HepG2 (cell line): ENCODE data around the gene C4orf17. TPM values are rescaled to one million over a fixed set of nuclear protein-coding genes. Genes with fewer than 3 reads are reported as not detected.
A peak's percentile ranks its signal among the peaks of the same experiment; 100 is the strongest.

Experiments
- CHD4 ChIP-seq: fragments of 200-600 bp; sonication (generic); IDR thresholded peaks from 2 replicates; pipeline ENCODE4 v1.7.0; 2017; ENCODE audit warnings: mild to moderate bottlenecking, low read length, borderline replicate concordance
- IKZF1 ChIP-seq: fragments of 450-650 bp; IDR thresholded peaks from 2 replicates; pipeline ENCODE4 v1.7.1; 2016
- KDM4B ChIP-seq: sonication (generic); formaldehyde crosslinking; IDR thresholded peaks from 2 replicates; pipeline ENCODE4 v1.4.0; 2020; ENCODE audit warnings: missing genetic modification reagents
- NFYC ChIP-seq: IDR thresholded peaks from 2 replicates; pipeline ENCODE4 v1.6.1; 2016; ENCODE audit warnings: missing genetic modification reagents, missing compliant biosample characterization
- RFX1 ChIP-seq: fragments of 450-650 bp; IDR thresholded peaks from 2 replicates; pipeline ENCODE4 v1.6.1; 2017
- RXRB ChIP-seq: IDR thresholded peaks from 2 replicates; pipeline ENCODE4 v1.6.1; 2016; ENCODE audit warnings: borderline replicate concordance, missing genetic modification reagents, missing compliant biosample characterization
- SAP130 ChIP-seq: IDR thresholded peaks from 2 replicates; pipeline ENCODE4 v1.6.1; 2016; ENCODE audit warnings: low read depth
- SRY ChIP-seq: sonication (generic); formaldehyde crosslinking; IDR thresholded peaks from 2 replicates; pipeline ENCODE4 v1.8.0; 2022; ENCODE audit warnings: mild to moderate bottlenecking, missing genetic modification reagents
- TARDBP ChIP-seq: sonication (generic); formaldehyde crosslinking; IDR thresholded peaks from 2 replicates; pipeline ENCODE4 v1.8.0; 2022; ENCODE audit warnings: mild to moderate bottlenecking, missing genetic modification reagents
- TFAP4 ChIP-seq: sonication (generic); IDR thresholded peaks from 2 replicates; pipeline ENCODE4 v1.6.1; 2016; ENCODE audit warnings: low read depth, borderline replicate concordance
- TGIF2 ChIP-seq: IDR thresholded peaks from 2 replicates; pipeline ENCODE4 v1.6.1; 2016; ENCODE audit warnings: control low read depth, missing compliant biosample characterization
- ZNF121 ChIP-seq: sonication (generic); formaldehyde crosslinking; IDR thresholded peaks from 2 replicates; pipeline ENCODE4 v1.5.0; 2020; ENCODE audit warnings: mild to moderate bottlenecking, missing genetic modification reagents
- ZNF230 ChIP-seq: sonication (generic); formaldehyde crosslinking; IDR thresholded peaks from 2 replicates; pipeline ENCODE4 v1.4.0; 2020; ENCODE audit warnings: mild to moderate bottlenecking, missing genetic modification reagents
- ZNF567 ChIP-seq: sonication (generic); formaldehyde crosslinking; IDR thresholded peaks from 2 replicates; pipeline ENCODE4 v1.8.1; 2023; ENCODE audit warnings: mild to moderate bottlenecking, missing genetic modification reagents, borderline replicate concordance
- ZNF574 ChIP-seq: sonication (generic); formaldehyde crosslinking; IDR thresholded peaks from 2 replicates; pipeline ENCODE4 v1.4.0; 2020; ENCODE audit warnings: missing genetic modification reagents
- ZNF607 ChIP-seq: sonication (generic); formaldehyde crosslinking; IDR thresholded peaks from 2 replicates; pipeline ENCODE4 v1.5.1; 2020; ENCODE audit warnings: missing genetic modification reagents, mild to moderate bottlenecking, borderline replicate concordance
- ZNF703 ChIP-seq: sonication (generic); formaldehyde crosslinking; IDR thresholded peaks from 2 replicates; pipeline ENCODE4 v1.5.1; 2020; ENCODE audit warnings: missing genetic modification reagents, mild to moderate bottlenecking, moderate library complexity, borderline replicate concordance
- ZNF781 ChIP-seq: sonication (generic); formaldehyde crosslinking; IDR thresholded peaks from 2 replicates; pipeline ENCODE4 v1.5.1; 2020; ENCODE audit warnings: borderline replicate concordance, mild to moderate bottlenecking, missing genetic modification reagents; ENCODE audit errors: not compliant biosample characterization
- polyA plus RNA-seq, 8 experiments: library from polyadenylated mRNA; depleted of rRNA in 3 of 8; stranded (reverse) in 7 of 8; unstranded in 1 of 8; fragments of >200 nt; fragmentation: Illumina TruSeq in 4 of 8; extraction: Trizol in 4 of 8; gene quantifications; 2 replicates each; pipeline versions ENCODE4 v1.2.1 to v1.2.3, GENCODE V29; 2011 to 2016; ENCODE audit warnings: low read depth in 4 of 8, missing spikeins in 1 of 8, mixed read lengths in 1 of 8; ENCODE audit not compliant: insufficient read depth in 1 of 8
- total RNA-seq, 5 experiments: library from RNA; depleted of rRNA; stranded (reverse); fragments of >200 nt; fragmentation: Illumina TruSeq; extraction: Trizol; gene quantifications; 2 replicates each; pipeline ENCODE4 v1.2.3, GENCODE V29; 2016; ENCODE audit warnings: low read depth in 1 of 5
- TF ChIP-seq, protein P1 (sequence below), 2 experiments: sonication (generic) in 1 of 2; formaldehyde crosslinking in 1 of 2; IDR thresholded peaks; 2 replicates each; pipeline versions ENCODE4 v1.5.1 to v1.6.1; 2011 to 2020; ENCODE audit warnings: borderline replicate concordance in 1 of 2, low read depth in 1 of 2, low read length in 1 of 2, mild to moderate bottlenecking in 1 of 2, missing genetic modification reagents in 1 of 2, moderate library complexity in 1 of 2
- TF ChIP-seq, protein P2 (sequence below): sonication (generic); formaldehyde crosslinking; IDR thresholded peaks from 2 replicates; pipeline ENCODE4 v1.8.1; 2023; ENCODE audit warnings: mild to moderate bottlenecking, missing genetic modification reagents
- TF ChIP-seq, protein P3 (sequence below): sonication (generic); formaldehyde crosslinking; IDR thresholded peaks from 2 replicates; pipeline ENCODE4 v1.8.1; 2023; ENCODE audit warnings: mild to moderate bottlenecking, moderate library complexity, missing genetic modification reagents

The C4orf17 gene
- total and polyA plus RNA-seq, 2 of the 13 experiments (the other 11 are each of a cell fraction or from before 2014, with no cell fraction given), result not detected

- TF ChIP-seq, protein P1, sequence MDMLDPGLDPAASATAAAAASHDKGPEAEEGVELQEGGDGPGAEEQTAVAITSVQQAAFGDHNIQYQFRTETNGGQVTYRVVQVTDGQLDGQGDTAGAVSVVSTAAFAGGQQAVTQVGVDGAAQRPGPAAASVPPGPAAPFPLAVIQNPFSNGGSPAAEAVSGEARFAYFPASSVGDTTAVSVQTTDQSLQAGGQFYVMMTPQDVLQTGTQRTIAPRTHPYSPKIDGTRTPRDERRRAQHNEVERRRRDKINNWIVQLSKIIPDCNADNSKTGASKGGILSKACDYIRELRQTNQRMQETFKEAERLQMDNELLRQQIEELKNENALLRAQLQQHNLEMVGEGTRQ (IDR thresholded peaks at IDR 0.05; ENCODE audit: low read depth, low read length), result no peak
- TF ChIP-seq, protein P1 (CRISPR knock-in tag; IDR thresholded peaks at IDR 0.05; ENCODE audit: borderline replicate concordance), result peak; percentile 46; the same call in 1 of the 2 replicates
- TF ChIP-seq CHD4 (0 out of 2 replicates have a peak, but pooled peaks have one; percentile 19), KDM4B (CRISPR knock-in tag) (0 out of 2 replicates have a peak, but pooled peaks have one; percentile 42), RXRB (CRISPR knock-in tag) (peak; percentile 41; the same call in 1 of the 2 replicates), ZNF607 (peak; percentile 66; the same call in 1 of the 2 replicates), ZNF121 (CRISPR knock-in tag) (no peak), ZNF781 (CRISPR knock-in tag) (peak; percentile 50), TARDBP (peak; percentile 59), SAP130 (CRISPR knock-in tag) (peak; percentile 83), IKZF1 (no peak), ZNF567 (CRISPR knock-in tag) (0 out of 2 replicates have a peak, but pooled peaks have one; percentile 62), SRY (no peak), TGIF2 (CRISPR knock-in tag) (0 out of 2 replicates have a peak, but pooled peaks have one; percentile 54), ZNF574 (peak; percentile 98), RFX1 (peak; percentile 62; the same call in 1 of the 2 replicates), NFYC (CRISPR knock-in tag) (peak; percentile 72), ZNF703 (no peak), TFAP4 (peak; percentile 80; the same call in 1 of the 2 replicates), ZNF230 (peak; percentile 73; the same call in 1 of the 2 replicates)
- TF ChIP-seq, protein P2, sequence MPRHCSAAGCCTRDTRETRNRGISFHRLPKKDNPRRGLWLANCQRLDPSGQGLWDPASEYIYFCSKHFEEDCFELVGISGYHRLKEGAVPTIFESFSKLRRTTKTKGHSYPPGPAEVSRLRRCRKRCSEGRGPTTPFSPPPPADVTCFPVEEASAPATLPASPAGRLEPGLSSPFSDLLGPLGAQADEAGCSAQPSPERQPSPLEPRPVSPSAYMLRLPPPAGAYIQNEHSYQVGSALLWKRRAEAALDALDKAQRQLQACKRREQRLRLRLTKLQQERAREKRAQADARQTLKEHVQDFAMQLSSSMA, result no peak
- TF ChIP-seq, protein P3, sequence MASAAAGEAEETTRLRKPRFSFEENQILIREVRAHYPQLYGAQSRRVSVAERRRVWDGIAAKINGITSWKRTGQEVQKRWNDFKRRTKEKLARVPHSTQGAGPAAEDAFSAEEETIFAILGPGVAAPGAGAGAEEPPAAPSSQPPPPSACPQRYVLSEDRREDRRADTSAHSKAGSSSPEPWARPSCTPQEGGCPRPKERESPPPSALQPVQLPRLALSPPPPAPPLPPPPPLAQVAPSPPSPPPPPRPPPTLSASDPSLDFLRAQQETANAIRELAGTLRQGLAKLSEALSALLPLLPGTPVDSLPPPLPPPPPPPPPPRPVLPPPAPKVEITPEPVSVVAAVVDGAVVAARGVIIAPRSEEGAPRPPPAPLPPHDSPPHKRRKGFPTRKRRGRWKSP (CRISPR knock-in tag), result peak; percentile 34; the same call in 1 of the 2 replicates
These were observed 52.7 kb downstream of the C4orf17 start, which contains the start of gene TRMT10A (continued) for GRCh38 chr4:99563310-99564186.
